Dermis microvascular lymphatic vessel endothelial cell (primary cell): ENCODE results near the gene BDKRB2. TPM values are rescaled to one million over a fixed set of nuclear protein-coding genes. Genes with fewer than 3 reads are reported as not detected.

ENCODE experiments used
- DNase-seq, 2 donors: peaks; one replicate each; pipeline versions ENCODE4 v3.0.0 to v3.0.0-alpha.2; 2010; ENCODE audit warnings: low read depth in 2 of 2
- total RNA-seq: library from RNA; depleted of rRNA; stranded (reverse); fragments of >200 nt; gene quantifications from 2 replicates; pipeline ENCODE4 v1.2.1, GENCODE V29; 2014

The BDKRB2 gene
- under 0.01 and 0.26 TPM in 2 replicates for total RNA-seq

GRCh38 chr14:96204151-96205058, at the start of gene BDKRB2:
TSS of gene BDKRB2 (plus strand) at chr14:96204839. CDS start at chr14:96237108, 32,269 bp downstream.
- DNase-seq, result peak in 1 of 2 donors; percentile 67

GRCh38 chr14:96154900-96155299, 49.7 kb upstream of the BDKRB2 start:
- no peak for DNase-seq

- DNase-seq, result no peak
Observed at GRCh38 chr14:96156804-96157760, 47.6 kb upstream of the BDKRB2 start.

GRCh38 chr14:96158735-96159134, 45.9 kb upstream of the BDKRB2 start:
- DNase-seq, result no peak

GRCh38 chr14:96160076-96160912, 44.3 kb upstream of the BDKRB2 start:
- DNase-seq, result no peak

- no peak for DNase-seq
Observed at GRCh38 chr14:96160913-96161310, 43.7 kb upstream of the BDKRB2 start.

- DNase-seq, result no peak
Observed at GRCh38 chr14:96161636-96162035, 43.0 kb upstream of the BDKRB2 start.

GRCh38 chr14:96162265-96162664, 42.4 kb upstream of the BDKRB2 start:
- no peak for DNase-seq

GRCh38 chr14:96162741-96163140, 41.9 kb upstream of the BDKRB2 start:
- DNase-seq, result no peak

- DNase-seq, result no peak
Observed at GRCh38 chr14:96164861-96165490, 39.7 kb upstream of the BDKRB2 start.

- DNase-seq, result no peak
Observed at GRCh38 chr14:96165493-96166436, 38.9 kb upstream of the BDKRB2 start.

GRCh38 chr14:96166461-96167223, 38.0 kb upstream of the BDKRB2 start:
- no peak for DNase-seq

- DNase-seq, result peak in 1 of 2 donors; percentile 63
Observed at GRCh38 chr14:96167224-96168148, 37.2 kb upstream of the BDKRB2 start.

- DNase-seq, result no peak
Observed at GRCh38 chr14:96168581-96168980, 36.1 kb upstream of the BDKRB2 start.

- DNase-seq, result no peak
Observed at GRCh38 chr14:96170961-96171592, 33.6 kb upstream of the BDKRB2 start.

GRCh38 chr14:96173636-96174475, 30.8 kb upstream of the BDKRB2 start:
- no peak for DNase-seq
